ENCODE data around the gene REV3L.
"Not testable (repeated sequence)": the region's sequence is repeated elsewhere in the genome, so short reads cannot be mapped to it uniquely, and the experiment has no call there.

Gene REV3L

GRCh38 chr6:111515259-111515658 is 32.2 kb upstream of the REV3L start:
- ChIA-PET CTCF (interaction anchor here (0.7 to 1.6 kb wide), 2 partner anchors 9 to 10 kb away, joined by 3 to 7 read pairs; no protein-coding TSS in a partner anchor), POLR2A (no interaction called here)
- TF ChIP-seq, protein P1, sequence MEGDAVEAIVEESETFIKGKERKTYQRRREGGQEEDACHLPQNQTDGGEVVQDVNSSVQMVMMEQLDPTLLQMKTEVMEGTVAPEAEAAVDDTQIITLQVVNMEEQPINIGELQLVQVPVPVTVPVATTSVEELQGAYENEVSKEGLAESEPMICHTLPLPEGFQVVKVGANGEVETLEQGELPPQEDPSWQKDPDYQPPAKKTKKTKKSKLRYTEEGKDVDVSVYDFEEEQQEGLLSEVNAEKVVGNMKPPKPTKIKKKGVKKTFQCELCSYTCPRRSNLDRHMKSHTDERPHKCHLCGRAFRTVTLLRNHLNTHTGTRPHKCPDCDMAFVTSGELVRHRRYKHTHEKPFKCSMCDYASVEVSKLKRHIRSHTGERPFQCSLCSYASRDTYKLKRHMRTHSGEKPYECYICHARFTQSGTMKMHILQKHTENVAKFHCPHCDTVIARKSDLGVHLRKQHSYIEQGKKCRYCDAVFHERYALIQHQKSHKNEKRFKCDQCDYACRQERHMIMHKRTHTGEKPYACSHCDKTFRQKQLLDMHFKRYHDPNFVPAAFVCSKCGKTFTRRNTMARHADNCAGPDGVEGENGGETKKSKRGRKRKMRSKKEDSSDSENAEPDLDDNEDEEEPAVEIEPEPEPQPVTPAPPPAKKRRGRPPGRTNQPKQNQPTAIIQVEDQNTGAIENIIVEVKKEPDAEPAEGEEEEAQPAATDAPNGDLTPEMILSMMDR (IDR thresholded peaks at IDR 0.05; ENCODE audit: control extremely low read depth, extremely low read depth, low read depth, missing control alignments) = no peak
- DNase-seq (ENCODE audit: extremely low spot score) = no peak

GRCh38 chr6:111514531-111514930 is 31.5 kb upstream of the REV3L start:
- POLR2A ChIA-PET; DNase-seq (ENCODE audit: extremely low spot score): not testable (repeated sequence)
- CTCF ChIA-PET = interaction anchor here (0.9 to 1.6 kb wide), 2 partner anchors 9 to 11 kb away, joined by 3 to 7 read pairs; no protein-coding TSS in a partner anchor

- POLR2A ChIA-PET; DNase-seq (ENCODE audit: extremely low spot score): not testable (repeated sequence)
- CTCF ChIA-PET = interaction anchor here (0.8 to 1.9 kb wide), 4 partner anchors 15 to 280 kb away, joined by 3 to 5 read pairs (median 4); a partner anchor contains a TSS
Observed at GRCh38 chr6:111507219-111507618, 24.2 kb upstream of the REV3L start.

GRCh38 chr6:111505498-111505897 is 22.5 kb upstream of the REV3L start:
- CTCF ChIA-PET, POLR2A ChIA-PET: not testable (repeated sequence)

GRCh38 chr6:111503660-111504059 is 20.6 kb upstream of the REV3L start:
- POLR2A ChIA-PET = no interaction called here
- CTCF ChIA-PET = no interaction called here
- TF ChIP-seq, protein P1 (IDR thresholded peaks at IDR 0.05; ENCODE audit: control extremely low read depth, extremely low read depth, low read depth, missing control alignments) = no peak
- no peak for DNase-seq (ENCODE audit: extremely low spot score)

More at GRCh38 chr6:111505498-111505897, 22.5 kb upstream of the REV3L start:
- DNase-seq (ENCODE audit: extremely low spot score) = not testable (repeated sequence)

- TF ChIP-seq, protein P1 (IDR thresholded peaks at IDR 0.05; ENCODE audit: control extremely low read depth, extremely low read depth, low read depth, missing control alignments) = no peak
- CTCF ChIA-PET = no interaction called here
- POLR2A ChIA-PET = no interaction called here
- no peak for DNase-seq (ENCODE audit: extremely low spot score)
Observed at GRCh38 chr6:111503194-111503593, 20.2 kb upstream of the REV3L start.

DNA sequence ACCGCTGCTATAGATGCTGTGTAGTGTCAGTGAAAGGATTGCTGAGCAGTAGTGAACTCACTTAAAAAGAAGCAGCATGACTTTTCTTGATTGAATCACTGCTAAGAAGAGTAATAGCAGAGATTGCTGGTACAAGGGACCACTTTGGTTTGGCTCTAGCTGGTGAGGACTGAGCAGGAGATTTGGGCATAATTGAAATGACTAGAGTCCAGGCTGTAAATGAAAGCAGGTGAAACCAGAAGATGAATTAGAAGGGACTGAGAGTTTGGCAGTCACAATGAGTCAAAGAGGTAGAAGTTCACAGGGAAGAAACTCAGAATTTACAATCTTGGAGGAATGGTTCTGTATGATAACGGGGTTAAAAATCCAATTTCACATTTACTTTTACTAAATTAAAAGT is 19.1 kb upstream of the REV3L start:
- ChIA-PET POLR2A (no interaction called here), CTCF (no interaction called here)
- no peak for DNase-seq (ENCODE audit: extremely low spot score)
- TF ChIP-seq, protein P1 (IDR thresholded peaks at IDR 0.05; ENCODE audit: control extremely low read depth, extremely low read depth, low read depth, missing control alignments) = no peak

- no peak for DNase-seq (ENCODE audit: extremely low spot score)
- ChIA-PET POLR2A (no interaction called here), CTCF (interaction anchor here (1.2 to 1.5 kb wide), 2 partner anchors 41 to 241 kb away, joined by 4 read pairs; a partner anchor contains a TSS)
- TF ChIP-seq, protein P1 (IDR thresholded peaks at IDR 0.05; ENCODE audit: control extremely low read depth, extremely low read depth, low read depth, missing control alignments) = no peak
Observed at GRCh38 chr6:111499269-111499793, 16.3 kb upstream of the REV3L start.
